AG09309 (cell line): ENCODE data around the gene EXOSC6.
"Not testable (repeated sequence)": the region's sequence is repeated elsewhere in the genome, so short reads cannot be mapped to it uniquely, and the experiment has no call there.

Source experiments
- DNase-seq: peaks from one replicate; pipeline ENCODE4 v3.0.0-alpha.2; 2010; ENCODE audit warnings: low read depth
- H3K4me3 ChIP-seq: 2 replicates; pipeline ENCODE4 v1.5.1; 2011; ENCODE audit warnings: mild to moderate bottlenecking, low read depth, low read length, moderate library complexity; ENCODE audit not compliant: control insufficient read depth
- TF ChIP-seq, protein P1 (sequence below): IDR thresholded peaks from 2 replicates; pipeline ENCODE4 v1.5.1; 2011; ENCODE audit warnings: mild to moderate bottlenecking, low read depth, low read length, inconsistent platforms; ENCODE audit not compliant: insufficient read depth, control insufficient read depth; ENCODE audit errors: missing control alignments

EXOSC6 gene

DNA sequence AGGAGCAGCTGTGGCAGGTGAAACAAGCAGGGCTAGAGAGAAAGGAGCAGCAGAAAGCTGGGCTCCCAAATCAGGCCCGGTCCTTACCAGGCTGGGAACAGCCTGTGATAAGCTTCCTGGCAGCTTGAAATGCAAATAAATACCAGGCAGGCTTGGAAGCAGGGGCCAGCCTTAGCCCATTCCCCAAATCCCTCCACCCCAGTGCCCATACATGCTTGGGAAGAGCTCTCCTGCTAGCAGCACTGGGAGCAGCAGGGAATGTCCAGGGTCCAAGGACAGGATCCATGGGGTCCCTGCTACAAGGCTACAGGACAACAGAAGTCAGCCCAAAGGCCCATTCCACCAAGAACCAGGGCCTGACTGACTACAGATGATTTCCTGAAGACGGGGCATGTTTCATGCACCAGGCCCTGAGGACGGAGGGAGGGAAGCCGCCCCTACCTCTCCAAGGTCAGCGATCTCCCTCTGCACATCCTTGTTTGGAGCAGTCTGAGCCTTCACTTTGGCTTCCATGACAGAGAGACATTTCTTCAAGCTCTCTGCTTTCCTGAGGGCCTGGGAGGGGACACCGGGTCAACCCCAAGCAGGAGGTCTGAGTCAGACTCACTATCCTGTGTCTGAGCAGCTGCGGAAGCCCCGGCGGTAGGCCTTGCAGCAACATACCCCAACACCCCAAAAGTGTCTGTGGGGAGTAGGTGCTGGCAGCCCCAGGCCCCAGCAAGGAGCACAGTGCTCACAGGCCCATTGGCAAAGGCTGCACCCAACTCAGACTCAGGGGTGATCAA is 2.6 kb upstream of the EXOSC6 start:
- no peak overlapping the region for H3K4me3 ChIP-seq
- no peak for DNase-seq
- TF ChIP-seq, protein P1, sequence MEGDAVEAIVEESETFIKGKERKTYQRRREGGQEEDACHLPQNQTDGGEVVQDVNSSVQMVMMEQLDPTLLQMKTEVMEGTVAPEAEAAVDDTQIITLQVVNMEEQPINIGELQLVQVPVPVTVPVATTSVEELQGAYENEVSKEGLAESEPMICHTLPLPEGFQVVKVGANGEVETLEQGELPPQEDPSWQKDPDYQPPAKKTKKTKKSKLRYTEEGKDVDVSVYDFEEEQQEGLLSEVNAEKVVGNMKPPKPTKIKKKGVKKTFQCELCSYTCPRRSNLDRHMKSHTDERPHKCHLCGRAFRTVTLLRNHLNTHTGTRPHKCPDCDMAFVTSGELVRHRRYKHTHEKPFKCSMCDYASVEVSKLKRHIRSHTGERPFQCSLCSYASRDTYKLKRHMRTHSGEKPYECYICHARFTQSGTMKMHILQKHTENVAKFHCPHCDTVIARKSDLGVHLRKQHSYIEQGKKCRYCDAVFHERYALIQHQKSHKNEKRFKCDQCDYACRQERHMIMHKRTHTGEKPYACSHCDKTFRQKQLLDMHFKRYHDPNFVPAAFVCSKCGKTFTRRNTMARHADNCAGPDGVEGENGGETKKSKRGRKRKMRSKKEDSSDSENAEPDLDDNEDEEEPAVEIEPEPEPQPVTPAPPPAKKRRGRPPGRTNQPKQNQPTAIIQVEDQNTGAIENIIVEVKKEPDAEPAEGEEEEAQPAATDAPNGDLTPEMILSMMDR: no peak

DNA sequence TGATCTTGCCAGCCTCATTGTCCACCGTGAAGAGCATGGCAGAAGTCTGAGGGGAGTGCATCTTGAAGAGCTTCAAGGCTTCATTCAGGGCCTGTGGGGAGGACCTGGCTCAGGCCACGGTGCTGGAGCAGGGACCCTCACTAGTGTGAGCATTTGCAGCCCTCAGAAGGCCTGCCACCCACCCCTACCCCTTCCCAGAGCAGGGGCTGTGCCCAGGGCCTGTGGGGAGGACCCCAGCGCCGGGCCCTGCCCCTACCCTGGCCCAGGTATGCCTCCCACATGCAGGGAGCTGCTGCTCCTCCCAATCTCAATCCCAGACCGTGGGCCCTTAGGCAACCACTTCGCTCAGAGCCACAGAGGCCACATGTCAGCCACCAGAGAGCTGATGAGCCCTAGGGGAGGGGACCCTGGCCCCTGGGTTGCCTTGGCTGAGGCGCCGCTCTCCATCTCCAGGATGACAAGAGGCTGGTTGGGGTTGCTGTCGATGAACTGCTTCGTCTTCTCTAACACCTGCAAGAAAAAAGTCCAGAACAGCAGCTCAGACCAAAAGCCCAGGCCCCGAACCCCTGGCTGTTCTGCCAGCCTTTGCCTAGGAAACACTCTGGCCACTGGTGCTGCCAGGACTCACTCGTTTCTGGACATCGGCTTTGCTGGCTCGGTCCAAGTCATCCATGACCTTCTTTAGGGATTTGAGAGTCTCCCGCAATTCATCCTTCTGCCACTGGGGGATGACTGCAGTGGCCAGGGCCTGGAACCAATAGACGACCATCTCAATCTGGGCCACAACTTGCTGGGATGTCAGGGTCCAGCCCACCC is 1.8 kb upstream of the EXOSC6 start:
- no peak for DNase-seq
- TF ChIP-seq, protein P1: peak; percentile 54
- no peak overlapping the region for H3K4me3 ChIP-seq

DNA sequence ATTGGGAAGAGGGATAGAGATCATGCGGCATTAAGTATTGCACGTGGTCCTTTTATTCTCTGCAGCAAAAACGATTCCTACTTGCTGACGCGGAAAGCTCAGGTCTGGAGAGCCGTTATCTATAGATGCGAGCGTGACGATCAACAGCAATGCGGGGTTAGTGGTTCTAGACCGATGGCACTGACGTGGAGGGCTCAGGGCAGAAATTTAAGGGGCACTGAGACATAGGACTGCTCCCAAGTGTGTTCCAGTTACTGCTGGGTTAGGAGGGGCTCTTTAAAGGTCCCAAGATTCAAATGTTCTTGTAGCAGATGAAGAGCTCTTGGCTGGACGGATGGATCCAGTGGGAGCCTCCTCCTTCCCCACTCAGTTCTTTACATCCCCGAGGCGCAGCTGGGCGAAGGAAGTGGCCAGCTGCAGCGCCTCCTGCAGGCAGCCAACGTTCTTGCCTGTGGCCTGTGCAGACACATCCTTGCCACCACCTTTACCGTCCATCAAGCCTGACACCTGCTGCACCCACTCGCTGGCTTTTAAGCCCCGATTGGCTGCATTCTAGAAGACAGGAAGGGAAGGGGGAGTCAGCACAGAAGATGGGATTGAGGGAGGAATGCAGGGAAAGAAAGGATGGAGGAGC is 732 bp upstream of the EXOSC6 start:
- DNase-seq: no peak
- TF ChIP-seq, protein P1: peak; percentile 58
- no peak overlapping the region for H3K4me3 ChIP-seq

DNA sequence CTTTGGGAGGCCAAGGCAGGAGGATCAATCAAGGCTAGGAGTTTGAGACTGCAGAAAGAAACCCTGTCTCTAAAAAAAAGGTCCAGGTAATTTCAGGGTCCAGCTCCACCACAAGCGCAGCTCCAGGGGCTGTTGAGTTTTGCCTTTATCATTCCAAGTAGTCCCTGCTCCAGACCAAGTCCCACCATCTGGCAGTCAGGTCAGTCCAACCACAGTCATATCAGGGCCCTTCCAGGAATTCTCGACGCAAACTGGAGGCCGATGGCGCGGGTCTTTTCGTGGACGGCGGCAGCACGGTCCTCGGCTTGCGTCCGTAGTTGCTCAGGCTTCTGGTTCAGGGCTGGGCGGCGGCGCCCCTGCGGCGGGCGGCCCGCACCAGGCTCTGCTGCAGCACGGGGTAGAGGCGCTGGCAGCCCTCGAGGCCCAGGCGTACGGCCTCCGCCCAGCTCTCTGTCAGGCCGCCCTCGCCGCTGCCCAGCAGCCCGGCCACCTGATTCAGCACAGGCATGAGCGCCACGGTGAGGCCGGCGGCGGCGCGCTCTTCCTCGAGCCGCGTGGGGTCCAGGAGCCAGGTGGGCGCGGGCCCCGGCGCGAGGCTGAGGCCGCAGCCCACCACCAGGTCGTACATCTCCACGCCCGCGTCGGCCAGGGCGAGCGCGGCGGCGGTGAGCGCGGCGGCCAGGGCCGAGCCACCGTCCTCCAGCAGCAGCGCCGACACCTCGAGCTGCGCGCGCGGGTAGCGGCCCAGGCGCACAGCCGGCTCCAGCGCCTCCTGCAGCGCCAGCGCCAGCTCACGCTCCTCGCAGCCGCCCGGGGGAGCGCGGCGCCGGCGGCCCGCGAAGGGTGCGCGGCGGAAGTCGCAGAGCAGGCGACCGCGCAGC is 752 bp downstream of the EXOSC6 start:
- peak overlapping the region; percentile 23 for H3K4me3 ChIP-seq

DNA sequence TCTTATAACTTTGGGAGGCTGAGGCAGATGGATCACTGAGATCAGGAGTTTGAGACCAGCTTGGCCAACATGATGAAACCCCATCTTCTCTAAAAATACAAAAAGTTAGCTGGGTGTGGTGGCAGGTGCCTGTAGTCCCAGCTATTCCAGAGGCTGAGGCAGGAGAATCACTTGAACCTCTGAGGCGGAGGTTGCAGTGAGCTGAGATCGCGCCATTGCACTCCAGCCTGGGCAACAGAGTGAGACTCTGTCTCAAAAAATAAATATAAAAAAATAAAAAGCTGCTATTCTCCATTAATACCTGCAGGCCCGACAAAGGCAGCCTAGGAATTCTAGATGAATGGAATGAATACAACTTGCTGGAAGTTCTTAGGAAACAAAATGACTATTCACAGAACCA is 2.0 kb downstream of the EXOSC6 start:
- DNase-seq, H3K4me3 ChIP-seq: not testable (repeated sequence)

More for the DNA sequence above, 752 bp downstream of the EXOSC6 start:
- TF ChIP-seq, protein P1: no peak
- DNase-seq: no peak

DNA sequence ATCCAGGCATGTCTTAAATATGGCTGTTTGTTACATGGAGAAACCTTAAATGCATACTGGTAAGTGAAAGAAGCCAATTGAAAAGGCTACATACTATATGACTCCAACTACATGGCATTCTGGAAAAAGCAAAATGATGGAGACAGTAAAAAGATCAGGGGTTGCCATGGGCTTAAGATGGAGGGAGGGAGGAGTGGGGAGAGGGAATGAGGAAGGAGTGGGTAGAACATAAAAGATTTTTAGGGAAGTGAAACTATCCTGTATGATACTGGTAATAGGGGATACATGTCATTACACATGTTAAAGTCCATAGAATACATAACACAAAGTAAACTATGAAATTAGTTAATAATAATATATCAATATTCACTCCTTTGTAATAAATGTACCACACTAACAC is 13.0 kb downstream of the EXOSC6 start:
- not testable (repeated sequence) for DNase-seq, H3K4me3 ChIP-seq

DNA sequence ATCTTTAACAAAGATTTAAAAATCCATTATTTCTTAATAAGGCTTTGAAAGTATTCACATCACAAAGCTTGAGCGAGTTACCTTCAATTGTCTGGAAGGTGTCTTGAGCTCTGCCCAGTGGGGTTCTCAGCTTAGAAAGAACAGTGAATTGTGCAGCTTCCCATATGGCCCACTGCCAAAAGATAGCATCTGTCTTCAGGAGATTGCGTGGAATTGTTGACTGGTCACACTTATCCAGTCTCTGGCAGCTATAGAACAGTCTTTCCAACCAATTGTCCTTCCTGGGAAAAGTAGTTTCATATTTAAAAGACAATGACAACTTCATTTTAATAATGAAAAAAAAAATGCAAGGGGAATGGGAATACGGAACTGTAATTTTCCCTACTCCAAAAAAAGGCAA is 19.9 kb downstream of the EXOSC6 start:
- DNase-seq, H3K4me3 ChIP-seq: not testable (repeated sequence)

DNA sequence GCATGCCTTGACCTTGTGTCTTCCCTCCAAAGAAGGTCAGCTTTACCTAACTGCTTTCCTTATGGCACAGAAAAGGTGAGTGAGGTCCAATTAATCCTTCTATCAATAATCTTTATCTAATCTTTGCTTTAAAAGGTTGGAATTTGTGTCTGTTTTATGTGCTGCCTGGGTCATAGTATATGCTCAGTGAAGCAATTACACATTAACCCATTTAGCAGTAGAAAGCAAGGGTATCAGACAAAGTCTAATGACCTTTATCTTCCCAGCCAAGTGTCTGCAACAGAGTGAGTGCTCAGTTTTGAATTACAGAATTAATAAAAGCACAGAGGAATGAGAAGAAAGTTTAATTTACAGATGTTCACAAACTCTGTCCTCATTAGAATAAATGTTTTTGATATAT is 25.7 kb downstream of the EXOSC6 start:
- not testable (repeated sequence) for H3K4me3 ChIP-seq, DNase-seq

DNA sequence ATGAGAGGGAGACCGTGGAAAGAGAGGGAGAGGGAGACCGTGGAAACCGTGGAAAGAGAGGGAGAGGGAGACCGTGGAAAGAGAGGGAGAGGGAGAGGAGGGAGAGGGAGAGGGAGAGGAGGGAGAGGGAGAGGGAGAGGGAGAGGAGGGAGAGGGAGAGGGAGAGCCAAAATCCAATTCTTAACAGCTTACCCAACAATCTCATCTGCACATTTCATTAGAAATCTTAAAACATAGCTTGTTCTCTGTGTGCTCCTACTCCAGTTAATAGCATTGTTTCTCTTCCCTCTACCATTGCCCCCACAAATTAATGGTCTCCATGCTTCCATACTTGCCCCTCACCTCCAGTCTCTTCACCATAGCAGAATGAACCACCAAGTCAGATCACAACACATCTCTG is 26.3 kb downstream of the EXOSC6 start:
- DNase-seq, H3K4me3 ChIP-seq: not testable (repeated sequence)

DNA sequence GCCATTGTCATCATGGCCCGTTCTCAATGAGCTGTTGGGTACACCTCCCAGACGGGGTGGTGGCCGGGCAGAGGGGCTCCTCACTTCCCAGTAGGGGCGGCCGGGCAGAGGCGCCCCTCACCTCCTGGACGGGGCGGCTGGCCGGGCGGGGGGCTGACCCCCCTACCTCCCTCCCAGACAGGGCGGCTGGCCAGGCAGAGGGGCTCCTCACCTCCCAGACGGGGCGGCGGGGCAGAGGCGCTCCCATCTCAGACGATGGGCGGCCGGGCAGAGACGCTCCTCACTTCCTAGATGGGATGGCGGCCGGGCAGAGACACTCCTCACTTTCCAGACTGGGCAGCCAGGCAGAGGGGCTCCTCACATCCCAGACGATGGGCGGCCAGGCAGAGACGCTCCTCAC is 27.1 kb downstream of the EXOSC6 start:
- DNase-seq, H3K4me3 ChIP-seq: not testable (repeated sequence)

DNA sequence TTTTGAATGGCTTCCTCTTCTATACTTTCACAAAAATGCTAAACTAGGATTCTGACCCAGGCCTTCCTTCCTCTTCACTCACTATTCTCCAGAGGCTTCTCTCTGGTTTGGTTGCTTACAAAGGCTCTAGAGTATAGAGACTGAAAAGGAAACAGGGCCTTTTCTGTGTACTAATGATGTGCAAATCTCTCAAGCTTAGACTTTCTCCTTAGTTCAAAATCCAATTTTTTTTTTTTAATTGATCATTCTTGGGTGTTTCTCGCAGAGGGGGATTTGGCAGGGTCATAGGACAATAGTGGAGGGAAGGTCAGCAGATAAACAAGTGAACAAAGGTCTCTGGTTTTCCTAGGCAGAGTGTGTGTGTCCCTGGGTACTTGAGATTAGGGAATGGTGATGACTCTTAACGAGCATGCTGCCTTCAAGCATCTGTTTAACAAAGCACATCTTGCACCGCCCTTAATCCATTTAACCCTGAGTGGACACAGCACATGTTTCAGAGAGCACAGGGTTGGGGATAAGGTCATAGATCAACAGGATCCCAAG is 27.7 kb downstream of the EXOSC6 start:
- H3K4me3 ChIP-seq: not testable (repeated sequence)

DNA sequence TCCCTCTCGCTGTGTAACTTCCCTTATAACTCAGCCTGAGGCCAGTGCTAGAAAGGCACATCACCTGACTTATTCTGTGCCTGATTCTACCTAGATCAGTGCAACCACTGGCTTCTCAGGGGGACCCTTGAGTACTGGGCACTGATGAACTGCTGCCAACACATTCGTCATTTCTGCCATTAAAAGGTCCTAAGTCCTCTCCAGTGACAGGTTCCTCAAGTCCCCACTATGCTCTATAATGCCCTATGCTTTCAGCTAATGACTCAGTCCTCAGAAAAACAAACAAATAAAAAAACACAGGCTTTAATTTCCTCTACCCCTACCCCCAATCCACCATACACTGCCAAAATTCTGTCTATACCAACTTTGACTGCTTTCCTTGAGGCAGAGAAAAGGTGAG is 28.5 kb downstream of the EXOSC6 start:
- DNase-seq: not testable (repeated sequence)

More for the DNA sequence above, 27.7 kb downstream of the EXOSC6 start:
- not testable (repeated sequence) for DNase-seq

More for the DNA sequence above, 28.5 kb downstream of the EXOSC6 start:
- not testable (repeated sequence) for H3K4me3 ChIP-seq
